ENCODE data around the gene FGB. TPM values are rescaled to one million over a fixed set of nuclear protein-coding genes. Genes with fewer than 3 reads are reported as not detected.

Gene FGB
- total and polyA plus RNA-seq, 2 of the 13 experiments (the other 11 are each of a cell fraction or from before 2014, with no cell fraction given): 226 to 784 TPM

GRCh38 chr4:154559494-154560418, 3.1 kb upstream of the FGB start (continued):
- no peak for TF ChIP-seq ZNF766 (CRISPR knock-in tag; IDR thresholded peaks at IDR 0.05; ENCODE audit: borderline replicate concordance)
- TF ChIP-seq ELF3 (CRISPR knock-in tag; IDR thresholded peaks at IDR 0.05): peak; percentile 62
- TF ChIP-seq ZNF431 (CRISPR knock-in tag; IDR thresholded peaks at IDR 0.05; ENCODE audit: borderline replicate concordance, low read depth): no peak; the same call in 1 of the 2 replicates
- TF ChIP-seq HOMEZ (CRISPR knock-in tag; IDR thresholded peaks at IDR 0.05; ENCODE audit: low read depth): peak; percentile 64
- no peak for TF ChIP-seq GPBP1L1 (CRISPR knock-in tag; IDR thresholded peaks at IDR 0.05)
- TF ChIP-seq ZFP1 (CRISPR knock-in tag; IDR thresholded peaks at IDR 0.05): peak; percentile 76; the same call in 1 of the 2 replicates
- TF ChIP-seq MED1 (CRISPR knock-in tag; IDR thresholded peaks at IDR 0.05): peak; percentile 97
- TF ChIP-seq HNRNPH1 (optimal IDR thresholded peaks at IDR 0.05; ENCODE audit: low read depth, low read length): no peak
- peak; percentile 71; the same call in 1 of the 2 replicates for TF ChIP-seq NCOR1 (IDR thresholded peaks at IDR 0.05; ENCODE audit: borderline replicate concordance, low read length)
- no peak; the same call in 1 of the 2 replicates for TF ChIP-seq ZNF460 (CRISPR knock-in tag; IDR thresholded peaks at IDR 0.05; ENCODE audit: borderline replicate concordance)
- peak; percentile 65; the same call in 1 of the 2 replicates for TF ChIP-seq HNF4G (IDR thresholded peaks at IDR 0.05; ENCODE audit: borderline replicate concordance, low read depth, low read length)
- peak; percentile 59; the same call in 1 of the 2 replicates for TF ChIP-seq HNF4G (CRISPR knock-in tag; IDR thresholded peaks at IDR 0.05; ENCODE audit: borderline replicate concordance, low read depth)
- TF ChIP-seq, protein P1, sequence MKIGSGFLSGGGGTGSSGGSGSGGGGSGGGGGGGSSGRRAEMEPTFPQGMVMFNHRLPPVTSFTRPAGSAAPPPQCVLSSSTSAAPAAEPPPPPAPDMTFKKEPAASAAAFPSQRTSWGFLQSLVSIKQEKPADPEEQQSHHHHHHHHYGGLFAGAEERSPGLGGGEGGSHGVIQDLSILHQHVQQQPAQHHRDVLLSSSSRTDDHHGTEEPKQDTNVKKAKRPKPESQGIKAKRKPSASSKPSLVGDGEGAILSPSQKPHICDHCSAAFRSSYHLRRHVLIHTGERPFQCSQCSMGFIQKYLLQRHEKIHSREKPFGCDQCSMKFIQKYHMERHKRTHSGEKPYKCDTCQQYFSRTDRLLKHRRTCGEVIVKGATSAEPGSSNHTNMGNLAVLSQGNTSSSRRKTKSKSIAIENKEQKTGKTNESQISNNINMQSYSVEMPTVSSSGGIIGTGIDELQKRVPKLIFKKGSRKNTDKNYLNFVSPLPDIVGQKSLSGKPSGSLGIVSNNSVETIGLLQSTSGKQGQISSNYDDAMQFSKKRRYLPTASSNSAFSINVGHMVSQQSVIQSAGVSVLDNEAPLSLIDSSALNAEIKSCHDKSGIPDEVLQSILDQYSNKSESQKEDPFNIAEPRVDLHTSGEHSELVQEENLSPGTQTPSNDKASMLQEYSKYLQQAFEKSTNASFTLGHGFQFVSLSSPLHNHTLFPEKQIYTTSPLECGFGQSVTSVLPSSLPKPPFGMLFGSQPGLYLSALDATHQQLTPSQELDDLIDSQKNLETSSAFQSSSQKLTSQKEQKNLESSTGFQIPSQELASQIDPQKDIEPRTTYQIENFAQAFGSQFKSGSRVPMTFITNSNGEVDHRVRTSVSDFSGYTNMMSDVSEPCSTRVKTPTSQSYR (CRISPR knock-in tag; IDR thresholded peaks at IDR 0.05; ENCODE audit: borderline replicate concordance): peak; percentile 71; the same call in 1 of the 2 replicates
- TF ChIP-seq ZGPAT (CRISPR knock-in tag; IDR thresholded peaks at IDR 0.05): peak; percentile 83
- TF ChIP-seq ZNF780A (CRISPR knock-in tag; IDR thresholded peaks at IDR 0.05): no peak
- TF ChIP-seq ZNF446 (CRISPR knock-in tag; IDR thresholded peaks at IDR 0.05): no peak
- TF ChIP-seq PAF1 (CRISPR knock-in tag; IDR thresholded peaks at IDR 0.05): no peak
- TF ChIP-seq, protein P2, sequence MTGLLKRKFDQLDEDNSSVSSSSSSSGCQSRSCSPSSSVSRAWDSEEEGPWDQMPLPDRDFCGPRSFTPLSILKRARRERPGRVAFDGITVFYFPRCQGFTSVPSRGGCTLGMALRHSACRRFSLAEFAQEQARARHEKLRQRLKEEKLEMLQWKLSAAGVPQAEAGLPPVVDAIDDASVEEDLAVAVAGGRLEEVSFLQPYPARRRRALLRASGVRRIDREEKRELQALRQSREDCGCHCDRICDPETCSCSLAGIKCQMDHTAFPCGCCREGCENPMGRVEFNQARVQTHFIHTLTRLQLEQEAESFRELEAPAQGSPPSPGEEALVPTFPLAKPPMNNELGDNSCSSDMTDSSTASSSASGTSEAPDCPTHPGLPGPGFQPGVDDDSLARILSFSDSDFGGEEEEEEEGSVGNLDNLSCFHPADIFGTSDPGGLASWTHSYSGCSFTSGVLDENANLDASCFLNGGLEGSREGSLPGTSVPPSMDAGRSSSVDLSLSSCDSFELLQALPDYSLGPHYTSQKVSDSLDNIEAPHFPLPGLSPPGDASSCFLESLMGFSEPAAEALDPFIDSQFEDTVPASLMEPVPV (CRISPR knock-in tag; IDR thresholded peaks at IDR 0.05): 0 out of 2 replicates have a peak, but pooled peaks have one; percentile 38
- TF ChIP-seq RBAK (CRISPR knock-in tag; IDR thresholded peaks at IDR 0.05): no peak
- TF ChIP-seq HDAC2 (CRISPR knock-in tag; IDR thresholded peaks at IDR 0.05): peak; percentile 99
